A204.1 (cell line): ENCODE data around the gene CLTB.

Experiments
- FAIRE-seq: peaks from 2 replicates; lab custom pipeline; 2012; peaks lifted over from hg19 to GRCh38; lab: Jason Lieb, UNC

CLTB gene

GRCh38 chr5:176381979-176382378, 34.4 kb downstream of the CLTB start:
- no peak for FAIRE-seq

- no peak for FAIRE-seq
Measured at GRCh38 chr5:176381423-176381822, 34.9 kb downstream of the CLTB start.

- FAIRE-seq, result no peak
Measured at GRCh38 chr5:176379881-176380280, 36.5 kb downstream of the CLTB start.

GRCh38 chr5:176373100-176373818, 43.1 kb downstream of the CLTB start:
- FAIRE-seq, result no peak

- no peak for FAIRE-seq
Measured at GRCh38 chr5:176371621-176372539, 44.5 kb downstream of the CLTB start.

- no peak for FAIRE-seq
Measured at GRCh38 chr5:176369934-176370711, 46.2 kb downstream of the CLTB start.

- FAIRE-seq, result no peak
Measured at GRCh38 chr5:176368726-176369125, 47.6 kb downstream of the CLTB start.

GRCh38 chr5:176366232-176366894, 50.0 kb downstream of the CLTB start:
- FAIRE-seq, result no peak

GRCh38 chr5:176365351-176366231, 50.7 kb downstream of the CLTB start, which contains the start of gene ARL10:
Gene ARL10 (plus strand): TSS chr5:176365487. CDS start chr5:176365564, 77 bp downstream.
- no peak for FAIRE-seq

- no peak for FAIRE-seq
Measured at GRCh38 chr5:176364765-176365350, 51.5 kb downstream of the CLTB start.

GRCh38 chr5:176362233-176362490, 54.2 kb downstream of the CLTB start:
- FAIRE-seq, result no peak

GRCh38 chr5:176361437-176362232, 54.7 kb downstream of the CLTB start, which contains the start of gene KIAA1191:
Gene KIAA1191 (minus strand): TSS chr5:176361764. CDS start chr5:176359508, 2,256 bp downstream.
- FAIRE-seq, result no peak

- no peak for FAIRE-seq
Measured at GRCh38 chr5:176360894-176361436, 55.4 kb downstream of the CLTB start.

- FAIRE-seq, result no peak
Measured at GRCh38 chr5:176359658-176360057, 56.7 kb downstream of the CLTB start.

- no peak for FAIRE-seq
Measured at GRCh38 chr5:176356179-176356566, 60.2 kb downstream of the CLTB start.

GRCh38 chr5:176355400-176356178, 60.8 kb downstream of the CLTB start:
- FAIRE-seq, result no peak

- no peak for FAIRE-seq
Measured at GRCh38 chr5:176353533-176353932, 62.8 kb downstream of the CLTB start.

- no peak for FAIRE-seq
Measured at GRCh38 chr5:176352116-176352878, 64.0 kb downstream of the CLTB start.
